Measurements from ENCODE around the gene GSC2. TPM values are rescaled to one million over a fixed set of nuclear protein-coding genes. Genes with fewer than 3 reads are reported as not detected.
"Not testable (repeated sequence)": the region's sequence is repeated elsewhere in the genome, so short reads cannot be mapped to it uniquely, and the experiment has no call there.

GSC2 gene
- total RNA-seq, 1 donor from 2014 or later, result not detected

- DNase-seq (ENCODE audit: low spot score), result not testable (repeated sequence)
Observed at GRCh38 chr22:19156109-19156508, 6.0 kb upstream of the GSC2 start.

GRCh38 chr22:19152942-19153883 is 3.1 kb upstream of the GSC2 start:
- DNase-seq (ENCODE audit: low spot score), result no peak

GRCh38 chr22:19151329-19152191 is 1.5 kb upstream of the GSC2 start:
- DNase-seq (ENCODE audit: low spot score), result no peak

- no peak for DNase-seq (ENCODE audit: low spot score)
Observed at GRCh38 chr22:19150482-19151328, 613 bp upstream of the GSC2 start.

- DNase-seq (ENCODE audit: low spot score), result no peak
Observed at GRCh38 chr22:19149047-19149883, 827 bp downstream of the GSC2 start.

- no peak for DNase-seq (ENCODE audit: low spot score)
Observed at GRCh38 chr22:19148417-19149046, 1.6 kb downstream of the GSC2 start.

- DNase-seq (ENCODE audit: low spot score), result no peak
Observed at GRCh38 chr22:19147195-19147780, 2.8 kb downstream of the GSC2 start.

GRCh38 chr22:19146215-19146968 is 3.7 kb downstream of the GSC2 start:
- no peak for DNase-seq (ENCODE audit: low spot score)

GRCh38 chr22:19143967-19144400 is 6.1 kb downstream of the GSC2 start:
- no peak for DNase-seq (ENCODE audit: low spot score)

GRCh38 chr22:19143212-19143611 is 6.9 kb downstream of the GSC2 start:
- no peak for DNase-seq (ENCODE audit: low spot score)

- DNase-seq (ENCODE audit: low spot score), result no peak
Observed at GRCh38 chr22:19142394-19142793, 7.7 kb downstream of the GSC2 start.

- DNase-seq (ENCODE audit: low spot score), result no peak
Observed at GRCh38 chr22:19139974-19140373, 10.1 kb downstream of the GSC2 start.

- no peak for DNase-seq (ENCODE audit: low spot score)
Observed at GRCh38 chr22:19139001-19139356, 11.1 kb downstream of the GSC2 start.

- DNase-seq (ENCODE audit: low spot score), result no peak
Observed at GRCh38 chr22:19138217-19139000, 11.7 kb downstream of the GSC2 start.

- DNase-seq (ENCODE audit: low spot score), result no peak
Observed at GRCh38 chr22:19137384-19138216, 12.5 kb downstream of the GSC2 start.

- DNase-seq (ENCODE audit: low spot score), result no peak
Observed at GRCh38 chr22:19136915-19137314, 13.2 kb downstream of the GSC2 start.

- no peak for DNase-seq (ENCODE audit: low spot score)
Observed at GRCh38 chr22:19134874-19135273, 15.2 kb downstream of the GSC2 start.
